Measurements from ENCODE around the gene SUN5. TPM values are rescaled to one million over a fixed set of nuclear protein-coding genes. Genes with fewer than 3 reads are reported as not detected.

The SUN5 gene
- total and polyA plus RNA-seq, 4 donors, result not detected

GRCh38 chr20:33024609-33025317 lies 20.5 kb upstream of the SUN5 start:
- Histone ChIP-seq H3K27ac (ENCODE audit: low read depth in 1 of 2, low read length in 2 of 2) (no peak overlapping the region), H3K4me1 (ENCODE audit: control insufficient read depth in 4 of 4, insufficient read depth in 4 of 4, low read length in 3 of 4) (no peaks in the 10 kb centered on the region), H3K36me3 (ENCODE audit: control insufficient read depth in 4 of 4, insufficient read depth in 3 of 4, low read depth in 1 of 4, low read length in 3 of 4) (no peaks in the 10 kb centered on the region), H3K9ac (ENCODE audit: low read depth in 1 of 2, low read length in 2 of 2) (no peak overlapping the region), H3K9me3 (ENCODE audit: control insufficient read depth in 4 of 4, low read length in 3 of 4) (no peaks in the 10 kb centered on the region), H3K27me3 (ENCODE audit: control insufficient read depth in 4 of 4, insufficient read depth in 4 of 4, low read length in 3 of 4) (peaks cover 0 to 2% (median 0%) of the 10 kb centered on the region in 4 donors), H3K4me3 (ENCODE audit: low read depth in 1 of 3, low read length in 3 of 3) (no peak overlapping the region)
- DNase-seq (ENCODE audit: low spot score), result no peak
- 74% methylated on average over 5 of the region's 5 CpGs for WGBS
- TF ChIP-seq FOXA1 (IDR thresholded peaks at IDR 0.05) (no peak), RXRA (IDR thresholded peaks at IDR 0.05) (no peak), HNF4G (IDR thresholded peaks at IDR 0.05) (no peak), TAF1 (conservative IDR thresholded peaks at IDR 0.05) (no peak), SP1 (IDR thresholded peaks at IDR 0.05) (no peak), RAD21 (IDR thresholded peaks at IDR 0.05) (no peak), HNF4A (conservative IDR thresholded peaks at IDR 0.05) (no peak), ATF3 (IDR thresholded peaks at IDR 0.05) (no peak), JUND (IDR thresholded peaks at IDR 0.05) (no peak), REST (IDR thresholded peaks at IDR 0.05) (no peak), GABPA (IDR thresholded peaks at IDR 0.05 in 1 of 2, conservative IDR thresholded peaks at IDR 0.05 in 1 of 2) (no peak)

GRCh38 chr20:33024243-33024560 lies 20.0 kb upstream of the SUN5 start:
- whole genome bisulfite sequencing, result 65% methylated on average over 1 of the region's 1 CpG
- Histone ChIP-seq H3K9me3 (ENCODE audit: control insufficient read depth in 4 of 4, low read length in 3 of 4) (no peaks in the 10 kb centered on the region), H3K9ac (ENCODE audit: low read depth in 1 of 2, low read length in 2 of 2) (no peak overlapping the region), H3K27me3 (ENCODE audit: control insufficient read depth in 4 of 4, insufficient read depth in 4 of 4, low read length in 3 of 4) (peaks cover 0 to 2% (median 0%) of the 10 kb centered on the region in 4 donors), H3K36me3 (ENCODE audit: control insufficient read depth in 4 of 4, insufficient read depth in 3 of 4, low read depth in 1 of 4, low read length in 3 of 4) (no peaks in the 10 kb centered on the region), H3K4me1 (ENCODE audit: control insufficient read depth in 4 of 4, insufficient read depth in 4 of 4, low read length in 3 of 4) (no peaks in the 10 kb centered on the region), H3K27ac (ENCODE audit: low read depth in 1 of 2, low read length in 2 of 2) (no peak overlapping the region), H3K4me3 (ENCODE audit: low read depth in 1 of 3, low read length in 3 of 3) (no peak overlapping the region)
- DNase-seq (ENCODE audit: low spot score), result no peak
- TF ChIP-seq JUND (IDR thresholded peaks at IDR 0.05), result no peak
- TF ChIP-seq CTCF (IDR thresholded peaks at IDR 0.05; ENCODE audit: low read depth, low read length, missing input control), result no peak
- no peak for TF ChIP-seq GABPA (IDR thresholded peaks at IDR 0.05 in 1 of 2, conservative IDR thresholded peaks at IDR 0.05 in 1 of 2)
- TF ChIP-seq TAF1 (conservative IDR thresholded peaks at IDR 0.05), result no peak
- no peak for TF ChIP-seq ATF3 (IDR thresholded peaks at IDR 0.05)
- TF ChIP-seq ZBTB33 (IDR thresholded peaks at IDR 0.05), result no peak
- TF ChIP-seq FOXA1 (IDR thresholded peaks at IDR 0.05), result no peak
- no peak for TF ChIP-seq RXRA (IDR thresholded peaks at IDR 0.05)
- TF ChIP-seq FOXA2 (IDR thresholded peaks at IDR 0.05), result no peak
- TF ChIP-seq NR2F2 (IDR thresholded peaks at IDR 0.05), result no peak
- TF ChIP-seq RAD21 (IDR thresholded peaks at IDR 0.05), result no peak
